Uterus (tissue), 4 donors: ENCODE data around the gene ZCCHC10. TPM values are rescaled to one million over a fixed set of nuclear protein-coding genes. Genes with fewer than 3 reads are reported as not detected.
"Not testable (repeated sequence)": the region's sequence is repeated elsewhere in the genome, so short reads cannot be mapped to it uniquely, and the experiment has no call there.

ENCODE experiments used
- DNase-seq, 2 donors: peaks; one replicate each; pipeline ENCODE4 v3.0.0-alpha.2; 2019 to 2020
- H3K27ac ChIP-seq, 2 donors: fragments of 200-600 bp; sonication (generic); 1 replicate in 1 of 2; 2 replicates in 1 of 2; pipeline ENCODE4 v1.5.1; 2016 to 2018
- H3K27me3 ChIP-seq, 2 donors: fragments of 200-600 bp; sonication (generic); one replicate each; pipeline ENCODE4 v1.5.1; 2018 to 2019; ENCODE audit warnings: control low read depth in 1 of 2
- H3K36me3 ChIP-seq, 2 donors: fragments of 200-600 bp; sonication (generic); one replicate each; pipeline ENCODE4 v1.5.1; 2019; ENCODE audit warnings: control low read depth in 1 of 2
- H3K4me1 ChIP-seq, 2 donors: fragments of 200-600 bp; sonication (generic); one replicate each; pipeline ENCODE4 v1.5.1; 2018 to 2019; ENCODE audit warnings: control low read depth in 1 of 2
- H3K4me3 ChIP-seq, 2 donors: fragments of 200-600 bp; sonication (generic); 1 replicate in 1 of 2; 2 replicates in 1 of 2; pipeline ENCODE4 v1.5.1; 2018 to 2019; ENCODE audit warnings: mild to moderate bottlenecking in 1 of 2
- H3K9me3 ChIP-seq, 2 donors: fragments of 200-600 bp; sonication (generic); one replicate each; pipeline ENCODE4 v1.5.1; 2019; ENCODE audit warnings: control low read depth in 1 of 2
- CTCF ChIP-seq, 4 experiments: fragments of 200-600 bp in 2 of 4; fragments of 450-650 bp in 2 of 4; sonication (generic) in 2 of 4; IDR thresholded peaks; one replicate each; pipeline ENCODE4 v1.5.1; 2016 to 2019; ENCODE audit warnings: antibody characterized with exemption in 4 of 4, mild to moderate bottlenecking in 2 of 4, moderate library complexity in 1 of 4
- POLR2A ChIP-seq, 2 donors: fragments of 450-650 bp; IDR thresholded peaks; one replicate each; pipeline ENCODE4 v1.6.1; 2016; ENCODE audit warnings: antibody characterized with exemption in 2 of 2, mild to moderate bottlenecking in 1 of 2, moderate library complexity in 1 of 2
- intact Hi-C: fragments of 100-400 bp; cut with DNase I; formaldehyde crosslinking; loops from one replicate; pipeline ENCODE4 v1.15.1; 2023; ENCODE audit warnings: low total_unique reads
- total RNA-seq, 4 donors: library from RNA; depleted of rRNA in 3 of 4; stranded (reverse); fragments of >200 nt in 3 of 4; gene quantifications; one replicate each; pipeline versions ENCODE4 v1.1.0 to v1.2.4, GENCODE V29; 2014 to 2023
- donor health status: DM: yes; HTN: yes; CAD: no.

The ZCCHC10 gene
- total RNA-seq, 4 donors from 2014 or later: 5.6 to 25.7 (median 16.0) TPM

DNA sequence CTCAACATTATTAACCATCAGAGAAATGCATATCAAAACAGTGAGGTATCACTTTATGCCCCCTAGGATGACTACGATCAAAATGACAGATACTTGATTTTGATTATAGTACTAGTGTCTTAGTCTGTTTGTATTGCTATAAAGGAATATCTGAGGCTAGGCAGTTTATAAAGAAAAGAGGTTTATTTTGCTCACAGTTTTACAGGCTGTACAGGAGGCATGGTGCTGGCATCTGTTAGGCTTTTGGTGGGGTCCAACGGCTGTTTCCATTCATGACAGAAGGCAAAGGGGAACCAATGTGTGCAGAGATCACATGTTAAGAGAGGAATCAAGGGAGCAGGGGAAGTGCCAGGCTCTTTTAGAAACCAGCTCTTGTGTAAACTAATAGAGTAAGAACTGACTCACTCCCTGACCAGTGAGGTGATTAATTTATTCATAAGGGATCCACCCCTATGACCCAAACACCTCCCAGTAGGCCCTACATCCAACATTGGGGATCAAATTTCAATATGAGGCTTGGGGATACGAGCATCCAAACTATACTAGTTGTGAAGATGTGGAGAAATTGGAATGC is 46.9 kb downstream of the ZCCHC10 start:
- Histone ChIP-seq H3K4me3 (no peak overlapping the region), H3K36me3 (no peaks in the 10 kb centered on the region), H3K27me3 (no peaks in the 10 kb centered on the region), H3K4me1 (no peaks in the 10 kb centered on the region), H3K9me3 (no peaks in the 10 kb centered on the region), H3K27ac (no peak overlapping the region)
- no peak for TF ChIP-seq CTCF (IDR thresholded peaks at IDR 0.05)
- no peak for TF ChIP-seq POLR2A (IDR thresholded peaks at IDR 0.05)
- no peak for DNase-seq
- intact Hi-C loops: no loop called here

- no peak for DNase-seq
- intact Hi-C loops: no loop called here
- no peak for TF ChIP-seq POLR2A (IDR thresholded peaks at IDR 0.05)
- no peak for TF ChIP-seq CTCF (IDR thresholded peaks at IDR 0.05)
- H3K4me3 ChIP-seq: no peak overlapping the region
- no peaks in the 10 kb centered on the region for H3K36me3 ChIP-seq
- H3K9me3 ChIP-seq: no peaks in the 10 kb centered on the region
- no peak overlapping the region for H3K27ac ChIP-seq
- H3K27me3 ChIP-seq: no peaks in the 10 kb centered on the region
- no peaks in the 10 kb centered on the region for H3K4me1 ChIP-seq
Measured at GRCh38 chr5:132976852-132977251, 49.5 kb downstream of the ZCCHC10 start.

GRCh38 chr5:132972436-132972828 is 53.9 kb downstream of the ZCCHC10 start:
- H3K36me3 ChIP-seq, H3K4me1 ChIP-seq, DNase-seq, H3K27ac ChIP-seq, H3K27me3 ChIP-seq, H3K4me3 ChIP-seq, H3K9me3 ChIP-seq, intact Hi-C loops: not testable (repeated sequence)

DNA sequence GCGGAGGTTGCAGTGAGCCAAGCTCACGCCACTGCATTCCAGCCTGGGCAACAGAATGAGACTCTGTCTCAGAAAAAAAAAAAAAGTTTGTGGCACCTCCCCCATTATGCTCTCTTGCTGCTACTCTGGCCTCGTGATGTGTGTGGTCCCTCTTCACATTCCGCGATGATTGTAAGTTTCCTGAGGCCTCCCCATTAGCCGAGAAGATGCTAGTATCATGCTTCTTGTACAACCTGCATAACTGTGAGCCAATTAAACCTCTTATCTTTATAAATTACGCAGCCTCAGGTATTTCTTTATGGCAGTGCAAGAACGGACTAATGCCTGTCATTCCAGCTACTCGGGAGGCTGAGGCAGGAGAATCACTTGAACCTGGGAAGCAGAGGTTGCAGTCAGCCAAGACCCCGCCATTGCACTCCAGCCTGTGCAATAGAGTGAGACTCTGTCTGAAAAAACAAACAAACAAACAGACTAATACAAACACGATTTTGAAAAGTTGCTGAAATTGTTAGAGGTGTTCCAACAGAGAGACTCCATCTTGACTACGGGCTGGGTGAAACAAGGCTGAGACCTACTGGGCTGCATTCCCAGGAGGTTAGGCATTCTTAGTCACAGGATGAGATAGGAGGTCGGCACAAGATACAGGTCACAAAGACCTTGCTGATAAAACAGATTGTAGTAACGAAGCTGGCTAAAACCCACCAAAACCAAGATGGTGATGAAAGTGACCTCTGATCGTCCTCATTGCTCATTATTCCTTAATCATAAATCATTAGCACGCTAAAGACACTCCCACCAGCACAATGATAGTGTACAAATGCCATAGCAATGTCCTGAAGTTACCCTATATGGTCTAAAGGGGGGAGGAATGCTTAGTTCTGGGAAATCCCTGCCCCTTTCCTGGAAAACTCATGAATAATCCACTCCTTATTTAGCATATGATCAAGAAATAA is 54.6 kb downstream of the ZCCHC10 start:
- Histone ChIP-seq H3K4me1 (no peaks in the 10 kb centered on the region), H3K4me3 (no peak overlapping the region), H3K36me3 (no peaks in the 10 kb centered on the region), H3K27ac (no peak overlapping the region), H3K9me3 (no peaks in the 10 kb centered on the region), H3K27me3 (no peaks in the 10 kb centered on the region)
- intact Hi-C loops: no loop called here
- no peak for DNase-seq
- TF ChIP-seq POLR2A (IDR thresholded peaks at IDR 0.05) (no peak), CTCF (IDR thresholded peaks at IDR 0.05) (no peak)

DNA sequence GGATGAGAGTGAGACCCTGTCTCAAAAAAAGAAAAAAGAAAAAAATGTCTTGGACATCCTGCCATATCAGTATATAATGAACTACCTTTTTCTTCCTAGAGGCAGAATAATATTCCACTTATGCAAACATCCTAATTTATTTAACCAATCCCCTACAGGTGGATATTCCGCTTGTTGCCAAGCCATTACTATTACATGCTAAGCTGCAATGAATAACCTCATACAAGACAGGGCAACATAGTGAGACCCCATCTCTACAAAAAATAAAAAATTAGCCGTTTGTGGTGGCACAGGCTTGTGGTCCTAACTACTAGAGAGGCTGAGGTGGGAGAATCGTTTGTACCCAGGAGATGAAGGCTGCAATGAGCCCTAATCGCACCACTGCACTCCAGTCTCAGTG is 61.2 kb downstream of the ZCCHC10 start:
- TF ChIP-seq POLR2A (IDR thresholded peaks at IDR 0.05): no peak
- no peak for TF ChIP-seq CTCF (IDR thresholded peaks at IDR 0.05)
- Histone ChIP-seq H3K4me1 (no peaks in the 10 kb centered on the region), H3K27me3 (no peaks in the 10 kb centered on the region), H3K27ac (no peak overlapping the region), H3K9me3 (no peaks in the 10 kb centered on the region), H3K4me3 (no peak overlapping the region), H3K36me3 (no peaks in the 10 kb centered on the region)
- no peak for DNase-seq
- intact Hi-C loops: no loop called here
